ENCODE data around the gene BTBD6. TPM values are rescaled to one million over a fixed set of nuclear protein-coding genes. Genes with fewer than 3 reads are reported as not detected.

The BTBD6 gene
- total RNA-seq, 1 donor from 2014 or later, result 52.2 TPM

DNA sequence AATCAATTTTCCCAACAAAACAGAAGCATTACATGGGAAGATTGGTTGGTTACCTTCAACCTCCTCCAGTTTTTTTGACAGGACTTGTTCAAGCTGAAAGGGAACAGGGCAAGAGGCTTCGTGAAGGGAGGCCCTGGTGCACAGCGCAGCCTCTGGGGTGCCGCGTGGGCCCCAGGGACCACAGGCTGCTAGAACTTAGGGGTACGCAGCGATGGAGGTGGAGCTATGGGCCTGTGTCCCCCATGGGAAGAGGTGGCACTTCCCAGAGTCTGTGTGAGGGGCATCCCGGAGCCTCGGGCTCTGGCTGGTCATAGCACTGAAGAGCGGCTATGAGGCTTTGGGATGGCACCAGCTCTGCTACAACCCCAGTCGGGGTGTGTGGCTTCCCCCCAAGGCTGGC, 22.1 kb upstream of the BTBD6 start:
- FAIRE-seq (no peak), DNase-seq (ENCODE audit: low spot score in 2 of 2) (no peak)

DNA sequence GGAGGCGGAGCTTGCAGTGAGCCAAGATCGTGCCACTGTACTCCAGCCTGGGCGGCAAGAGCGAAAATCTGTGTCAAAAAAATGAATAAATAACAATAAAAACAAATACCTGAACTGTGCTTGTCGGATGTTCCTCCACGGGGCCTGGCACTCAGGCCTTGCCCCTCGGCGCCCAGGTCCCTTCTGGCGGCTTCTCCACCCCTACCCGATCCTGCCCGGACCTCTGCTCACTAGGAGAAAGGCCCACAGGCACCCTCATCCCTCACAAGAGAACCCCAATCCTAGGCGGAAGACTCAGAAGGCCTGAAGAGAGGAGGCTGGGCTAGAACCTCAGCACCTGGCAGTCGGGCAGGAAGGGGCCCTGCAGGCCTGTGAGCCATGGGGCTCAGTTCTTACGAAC, 21.0 kb upstream of the BTBD6 start:
- DNase-seq (ENCODE audit: low spot score in 2 of 2) (no peak), FAIRE-seq (no peak)

DNA sequence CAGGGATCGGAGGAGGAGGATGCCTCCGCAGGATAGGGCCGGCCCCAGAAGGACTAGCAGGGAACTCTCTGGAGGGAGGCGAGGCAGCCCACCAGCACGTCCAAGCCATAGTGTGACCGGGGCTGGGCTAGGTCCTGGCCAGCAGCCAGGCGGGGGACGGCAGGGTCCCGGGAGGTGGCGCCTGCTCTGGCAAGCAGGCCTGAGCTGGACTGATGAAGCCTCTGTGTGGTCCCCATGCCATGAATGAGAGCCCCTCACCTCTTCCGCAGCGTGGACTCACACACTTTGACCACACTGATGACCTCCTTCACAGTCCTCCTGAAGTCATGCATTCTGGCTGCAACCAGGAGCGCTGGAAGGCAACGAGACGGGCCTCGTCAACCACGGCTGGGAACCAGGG, 19.8 kb upstream of the BTBD6 start:
- FAIRE-seq (no peak), DNase-seq (ENCODE audit: low spot score in 2 of 2) (no peak)

DNA sequence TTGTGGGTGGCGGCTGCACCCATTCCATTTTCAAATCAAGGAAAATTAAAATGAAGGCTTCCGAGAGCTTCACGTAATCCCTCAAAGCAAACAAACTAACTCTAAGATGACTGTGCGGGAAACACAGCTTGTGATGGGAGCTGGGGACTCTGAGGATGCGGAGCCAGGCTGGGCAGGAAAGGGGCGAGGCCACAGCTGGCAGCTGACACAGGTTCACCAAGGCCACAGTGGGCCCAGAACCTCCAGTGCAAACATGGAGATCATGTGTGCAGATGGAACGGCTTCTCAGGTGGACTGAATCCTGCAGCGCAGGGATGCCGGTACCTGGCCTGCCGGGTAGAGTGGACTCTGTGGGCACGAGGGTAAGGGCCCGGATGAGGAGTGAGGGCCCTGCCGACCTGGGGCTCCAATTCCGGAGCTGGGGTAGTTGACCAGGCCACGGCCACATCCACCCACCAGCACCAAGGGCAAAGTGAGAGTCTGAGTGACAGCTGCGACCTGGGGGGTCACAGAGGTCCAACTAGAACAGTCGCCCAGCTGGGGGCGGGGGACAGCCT, 19.2 kb upstream of the BTBD6 start:
- FAIRE-seq (no peak), DNase-seq (ENCODE audit: low spot score in 2 of 2) (no peak)

DNA sequence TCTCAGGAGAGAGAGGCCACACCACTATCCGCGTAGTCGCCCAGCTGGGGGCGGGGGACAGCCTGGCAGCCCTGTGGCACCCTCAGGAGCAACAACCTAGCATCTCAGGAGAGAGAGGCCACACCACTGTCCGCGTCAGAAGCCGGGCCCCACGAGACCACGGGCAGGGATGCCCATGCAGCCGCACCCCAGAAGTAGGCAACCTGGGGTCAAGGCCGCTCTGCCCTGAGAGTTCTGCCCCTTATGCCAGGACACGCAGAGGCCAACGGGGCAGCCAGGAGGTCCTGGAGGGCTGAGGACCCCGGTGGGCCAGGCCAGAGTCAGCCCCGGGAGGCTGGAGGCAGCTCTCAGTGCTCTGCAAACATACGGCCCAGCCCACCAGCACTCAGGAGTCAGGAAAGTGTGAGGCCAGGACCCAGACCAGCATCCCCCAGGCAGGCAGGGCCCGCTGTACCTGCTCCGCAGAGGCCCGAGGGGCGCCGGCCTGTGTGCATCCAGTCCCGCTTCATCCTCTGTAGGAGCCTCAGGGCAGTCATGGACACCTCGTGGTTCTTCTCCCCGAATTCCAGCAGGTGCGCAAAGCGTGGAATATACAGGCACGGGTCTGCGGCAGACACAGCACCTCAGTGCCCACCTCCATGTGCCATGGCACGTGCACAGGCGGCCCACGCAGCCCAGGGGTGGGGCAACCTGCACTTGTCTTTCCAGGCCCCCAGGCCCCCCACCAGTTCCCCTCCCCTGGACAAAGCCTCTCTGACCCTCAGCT, 7.3 kb upstream of the BTBD6 start:
- FAIRE-seq, result no peak
- no peak for DNase-seq (ENCODE audit: low spot score in 2 of 2)

DNA sequence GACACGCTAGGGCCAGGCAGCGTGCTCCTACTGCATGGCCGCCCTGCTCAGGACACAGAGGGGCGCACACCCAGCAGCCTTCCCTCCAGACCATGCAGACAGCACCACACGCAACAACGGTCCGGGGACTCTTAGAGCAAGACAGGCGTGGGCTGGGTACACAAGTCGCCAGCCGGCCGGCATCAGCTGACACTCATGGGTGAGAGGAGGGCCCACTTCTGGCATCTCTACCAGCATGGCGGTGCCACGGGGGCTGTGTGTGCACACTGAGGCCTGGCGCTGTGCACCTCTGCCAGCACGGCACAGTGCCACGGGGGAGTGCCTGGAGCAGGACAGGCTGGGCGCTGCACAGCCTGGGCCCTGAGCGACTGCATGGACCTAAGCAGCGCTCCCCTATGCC, 6.7 kb upstream of the BTBD6 start:
- DNase-seq (ENCODE audit: low spot score in 2 of 2) (no peak), FAIRE-seq (no peak)

DNA sequence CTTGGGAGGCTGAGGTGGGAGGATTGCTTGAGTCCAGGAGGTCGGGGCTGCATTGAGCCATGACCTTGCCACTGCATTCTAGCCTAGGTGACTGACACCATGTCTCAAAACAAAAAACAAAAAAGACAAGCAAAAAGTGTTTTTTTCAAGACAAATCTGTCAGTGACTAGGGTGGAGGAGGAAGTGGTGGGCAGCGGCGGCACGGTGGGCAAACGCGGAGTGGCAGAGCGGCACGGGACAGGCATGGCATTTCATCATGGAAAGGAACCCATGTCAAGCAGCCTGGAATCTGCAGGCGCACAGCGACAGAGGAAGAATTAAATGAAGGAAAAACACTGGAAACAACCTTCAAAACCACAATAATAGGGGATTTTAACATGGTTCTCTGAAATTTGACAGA, 4.0 kb upstream of the BTBD6 start:
- FAIRE-seq (no peak), DNase-seq (ENCODE audit: low spot score in 2 of 2) (no peak)

DNA sequence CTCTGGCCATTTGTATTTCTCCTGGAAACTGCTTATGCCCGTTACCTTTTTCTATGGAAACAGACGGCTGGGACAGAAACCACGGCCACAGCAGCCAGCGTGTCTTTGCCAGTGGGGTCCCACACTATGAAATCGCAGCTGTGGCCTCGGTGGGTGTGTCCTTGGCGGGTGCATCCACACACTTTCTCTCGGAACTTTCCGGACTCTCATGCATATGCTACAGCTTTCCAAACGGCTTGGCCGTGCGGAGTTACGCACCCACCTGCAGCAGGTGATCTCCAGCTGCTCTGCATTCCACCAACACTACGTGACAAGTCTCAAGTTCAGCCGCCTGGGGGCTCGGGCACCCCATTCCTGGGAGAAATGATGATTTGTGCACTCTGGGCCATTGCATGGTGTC, 1.3 kb upstream of the BTBD6 start:
- DNase-seq (ENCODE audit: low spot score in 2 of 2) (no peak), FAIRE-seq (no peak)

DNA sequence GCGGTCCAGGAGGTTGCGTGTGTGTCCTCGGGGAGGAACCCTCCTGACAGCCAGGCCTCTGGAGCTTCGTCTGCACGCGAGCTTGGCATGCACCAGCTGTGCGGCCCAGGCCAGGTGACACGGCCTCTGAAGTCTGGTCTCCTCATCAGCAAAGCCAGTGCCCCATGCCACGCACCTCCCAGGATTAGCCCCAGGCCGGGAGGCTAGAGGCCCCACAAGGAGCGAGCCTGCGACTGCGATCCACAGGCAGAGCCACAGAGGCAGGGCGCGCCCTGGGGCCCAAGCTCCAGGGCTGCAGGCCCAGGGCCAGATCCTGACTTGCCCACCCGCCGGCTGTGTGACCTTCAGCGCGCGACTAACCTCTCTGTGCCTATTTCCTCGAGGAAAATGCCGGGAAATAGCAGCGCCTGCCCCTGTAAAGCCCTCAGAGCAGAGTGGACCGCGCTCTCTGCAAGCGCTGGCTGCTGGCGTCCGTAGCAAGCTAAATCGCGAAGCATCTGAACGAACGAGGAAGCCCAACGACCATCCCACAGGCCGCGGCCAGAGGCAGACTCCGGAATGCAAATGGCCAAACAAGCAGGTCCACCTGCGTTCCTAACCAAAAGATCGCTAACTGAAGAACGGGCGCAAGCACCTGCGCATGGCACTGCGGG, 492 bp upstream of the BTBD6 start:
- FAIRE-seq, result no peak
- no peak for DNase-seq (ENCODE audit: low spot score in 2 of 2)

DNA sequence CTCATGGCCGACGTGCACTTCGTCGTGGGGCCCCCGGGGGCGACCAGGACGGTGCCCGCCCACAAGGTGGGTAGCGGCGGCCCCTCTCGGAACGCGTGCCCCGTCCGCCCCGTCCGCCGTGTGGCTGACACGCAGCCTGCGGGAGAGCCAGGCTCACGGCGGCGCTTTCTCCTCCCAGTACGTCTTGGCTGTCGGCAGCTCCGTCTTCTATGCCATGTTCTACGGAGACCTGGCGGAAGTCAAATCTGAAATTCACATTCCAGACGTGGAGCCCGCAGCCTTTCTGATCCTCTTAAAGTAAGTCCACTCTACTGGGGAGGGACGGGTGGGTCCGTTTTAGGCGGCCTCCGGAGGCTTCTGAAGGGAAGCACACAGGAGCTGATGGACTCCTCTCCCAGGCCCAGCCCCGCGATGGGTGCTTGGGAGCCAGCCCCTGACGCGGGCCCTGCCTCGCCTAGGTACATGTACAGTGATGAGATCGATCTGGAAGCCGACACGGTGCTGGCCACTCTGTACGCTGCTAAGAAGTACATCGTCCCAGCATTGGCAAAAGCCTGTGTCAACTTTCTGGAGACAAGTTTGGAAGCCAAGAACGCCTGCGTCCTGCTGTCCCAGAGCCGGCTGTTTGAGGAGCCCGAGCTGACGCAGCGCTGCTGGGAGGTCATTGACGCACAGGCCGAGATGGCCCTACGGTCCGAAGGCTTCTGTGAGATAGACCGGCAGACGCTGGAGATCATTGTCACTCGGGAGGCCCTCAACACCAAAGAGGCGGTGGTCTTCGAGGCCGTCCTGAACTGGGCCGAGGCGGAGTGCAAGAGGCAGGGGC, 1.1 kb downstream of the BTBD6 start:
- no peak for FAIRE-seq
- no peak for DNase-seq (ENCODE audit: low spot score in 2 of 2)

DNA sequence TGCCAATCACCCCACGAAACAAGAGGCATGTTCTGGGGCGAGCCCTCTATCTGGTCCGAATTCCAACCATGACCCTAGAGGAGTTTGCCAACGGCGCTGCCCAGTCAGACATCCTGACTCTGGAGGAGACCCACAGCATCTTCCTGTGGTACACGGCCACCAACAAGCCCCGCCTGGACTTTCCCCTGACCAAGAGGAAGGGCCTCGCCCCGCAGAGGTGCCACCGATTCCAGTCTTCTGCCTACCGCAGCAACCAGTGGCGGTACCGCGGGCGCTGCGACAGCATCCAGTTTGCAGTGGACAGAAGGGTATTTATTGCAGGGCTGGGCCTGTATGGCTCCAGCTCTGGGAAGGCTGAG, 1.7 kb downstream of the BTBD6 start:
- no peak for DNase-seq (ENCODE audit: low spot score in 2 of 2)
- FAIRE-seq, result no peak

DNA sequence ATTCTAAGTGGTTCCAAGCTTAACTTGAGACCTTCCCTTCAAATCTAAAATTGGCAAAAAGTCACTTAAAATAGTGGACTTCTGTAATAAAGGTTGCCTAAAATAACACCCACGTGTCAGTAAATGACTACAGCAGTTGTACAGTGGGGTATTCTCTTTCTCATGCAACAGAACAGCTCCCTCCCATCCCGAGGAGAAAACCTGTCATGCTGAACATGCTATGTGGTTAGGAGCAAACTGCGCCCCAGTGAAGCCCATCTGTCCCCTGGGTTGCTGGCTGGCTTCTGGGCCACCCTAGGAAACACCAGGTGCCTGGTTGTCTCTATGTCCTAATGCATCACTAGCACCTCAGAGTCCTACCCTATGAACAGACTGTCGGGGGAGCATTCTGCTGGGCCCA, 2.7 kb downstream of the BTBD6 start:
- FAIRE-seq (no peak), DNase-seq (ENCODE audit: low spot score in 2 of 2) (no peak)

DNA sequence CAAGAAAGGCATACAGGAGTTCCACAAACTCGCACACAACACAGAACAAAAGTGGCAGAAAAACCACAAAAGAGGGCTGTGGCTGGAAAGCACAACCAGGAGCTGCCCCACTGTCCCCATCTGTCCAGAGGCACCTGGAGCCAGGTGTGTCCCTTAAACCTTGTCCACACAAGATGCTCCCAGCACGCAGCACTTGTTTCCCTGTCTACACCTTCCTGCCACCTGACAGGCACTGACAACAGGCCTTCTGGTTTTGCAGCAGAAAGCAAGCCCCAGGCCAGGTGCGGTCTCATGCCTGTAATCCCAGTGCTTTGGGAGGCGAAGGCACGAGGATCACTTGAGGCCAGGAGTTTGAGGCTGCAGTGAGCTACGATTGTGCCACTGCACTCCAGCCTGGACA, 3.6 kb downstream of the BTBD6 start:
- DNase-seq (ENCODE audit: low spot score in 2 of 2) (no peak), FAIRE-seq (no peak)

DNA sequence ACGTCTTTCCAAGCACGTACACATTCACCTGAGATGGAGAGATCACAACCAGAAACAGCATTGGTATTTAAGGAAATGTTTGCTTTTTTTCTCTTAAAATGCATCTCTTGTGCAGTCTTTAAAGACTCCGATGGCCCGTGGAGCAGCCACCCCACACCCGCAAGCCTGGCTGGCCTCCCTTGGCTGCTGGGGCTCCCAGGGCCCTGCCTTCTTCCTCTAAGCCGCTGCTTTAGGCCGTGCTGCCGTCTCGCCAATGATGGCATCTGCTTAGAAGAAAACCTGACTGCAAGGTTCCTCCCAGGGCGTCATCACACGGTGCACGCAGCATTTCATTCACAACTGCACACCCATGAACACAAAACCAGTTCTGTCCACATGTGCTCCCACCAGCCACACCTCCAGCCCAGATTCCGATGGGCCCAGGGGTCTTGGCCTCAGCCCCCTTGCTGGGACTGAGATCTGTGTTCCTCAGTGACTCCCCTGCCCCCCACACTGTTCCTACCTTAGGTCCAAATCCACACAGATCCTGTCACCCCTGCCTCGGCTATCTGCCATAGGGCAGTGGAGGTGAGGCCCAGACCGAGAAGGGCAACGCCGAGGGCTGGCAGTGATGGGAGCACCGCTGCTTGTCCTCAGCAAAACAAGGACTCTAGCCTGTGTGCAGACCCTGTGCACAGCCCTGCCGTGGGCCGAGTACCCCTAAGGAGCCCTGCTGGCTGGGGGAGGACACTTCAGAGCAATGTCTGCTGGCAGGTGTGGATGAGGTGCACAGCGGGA, 4.4 kb downstream of the BTBD6 start:
- DNase-seq (ENCODE audit: low spot score in 2 of 2) (no peak), FAIRE-seq (no peak)

DNA sequence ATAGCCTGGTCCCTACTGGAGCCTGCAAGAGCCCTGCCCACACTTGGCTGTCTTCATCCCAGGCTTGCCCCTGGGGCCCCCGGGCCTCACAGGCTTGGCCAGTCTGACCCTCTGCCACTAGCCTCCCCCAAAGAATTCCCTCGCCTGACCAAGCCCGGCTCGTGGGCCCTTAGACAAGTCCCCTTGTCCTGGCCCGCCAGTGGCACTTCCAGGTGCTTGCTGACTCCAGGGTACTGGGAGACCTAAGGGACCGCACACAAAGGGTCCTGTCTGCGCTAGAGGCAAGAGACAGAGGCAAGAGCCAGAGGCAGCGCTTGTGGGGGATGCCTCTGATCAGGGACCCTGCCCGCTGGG, 5.0 kb downstream of the BTBD6 start:
- DNase-seq (ENCODE audit: low spot score in 2 of 2) (no peak), FAIRE-seq (no peak)

DNA sequence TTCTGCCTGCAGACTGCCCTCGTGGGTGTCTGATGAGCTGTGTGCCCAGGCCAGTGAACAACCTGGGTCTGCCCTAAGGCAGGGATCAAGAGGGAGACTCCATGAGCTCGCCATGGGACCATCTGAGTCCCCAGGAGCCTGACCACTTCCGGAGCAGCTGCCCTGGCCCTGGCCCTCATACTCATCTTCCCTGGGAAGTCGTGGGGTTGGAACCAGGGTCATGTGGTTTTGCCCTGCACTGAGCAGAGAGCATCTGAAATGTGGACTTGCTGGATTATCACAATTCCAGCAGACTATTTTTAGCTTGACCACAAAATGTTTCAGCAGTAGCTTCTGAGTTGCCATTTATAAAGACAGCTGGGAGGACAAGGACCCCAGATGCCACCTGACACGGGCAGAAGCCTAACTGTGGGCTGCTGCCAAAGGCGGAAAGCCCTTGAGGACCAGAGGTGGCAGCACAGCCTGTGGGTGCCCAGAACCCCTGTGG, 6.7 kb downstream of the BTBD6 start:
- FAIRE-seq (no peak), DNase-seq (ENCODE audit: low spot score in 2 of 2) (no peak)

DNA sequence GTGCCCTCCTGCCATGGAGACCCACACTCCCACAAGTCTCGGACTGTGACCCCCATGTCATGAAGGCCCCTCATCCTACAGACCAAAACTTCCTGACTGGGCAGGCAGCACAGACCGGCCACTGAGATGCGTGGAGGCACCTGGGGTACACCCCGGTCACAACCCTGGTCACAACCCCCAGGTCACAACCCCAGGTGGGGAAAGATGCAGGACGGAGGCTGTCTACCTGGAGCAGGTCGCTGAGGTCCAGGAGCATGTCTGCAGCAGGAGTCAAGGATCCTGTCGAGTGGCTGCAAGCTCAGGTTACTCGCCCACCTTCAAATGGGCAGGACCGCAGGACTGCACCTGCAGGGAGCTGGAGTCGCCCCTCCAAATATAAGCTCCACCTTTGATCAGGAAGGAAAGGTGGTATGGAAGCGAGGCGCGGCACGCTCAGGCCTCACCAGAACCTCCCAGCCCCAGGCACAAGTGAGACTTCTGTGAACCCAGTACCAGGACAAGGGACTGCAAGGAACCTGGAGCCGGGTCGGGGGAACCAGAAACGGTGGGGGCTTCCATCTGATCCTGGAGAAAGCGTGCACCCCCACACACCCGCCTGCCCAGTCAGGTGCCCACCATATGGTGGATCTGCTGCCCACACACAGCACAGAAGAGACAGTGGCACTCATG, 8.1 kb downstream of the BTBD6 start:
- FAIRE-seq, result no peak
- no peak for DNase-seq (ENCODE audit: low spot score in 2 of 2)

DNA sequence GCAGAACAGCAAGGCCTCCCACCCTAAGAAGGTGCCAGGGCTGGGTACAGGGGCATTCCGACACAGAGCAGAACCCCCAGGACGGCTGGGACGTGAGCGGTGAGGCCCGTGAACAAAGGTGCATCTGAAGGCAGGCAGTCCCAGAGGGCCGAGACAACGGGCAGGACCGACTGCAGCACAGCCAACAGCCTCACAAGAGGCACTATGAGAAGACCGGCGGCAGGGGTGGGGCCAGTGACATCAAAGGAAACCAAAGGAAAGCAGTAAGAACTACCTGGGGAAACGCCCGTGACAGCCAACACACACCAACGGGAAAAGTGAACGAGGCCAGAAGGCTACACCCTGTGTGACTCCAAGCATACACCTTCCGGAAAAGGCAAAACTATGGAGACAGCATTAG, 9.1 kb downstream of the BTBD6 start:
- FAIRE-seq, result no peak
- DNase-seq (ENCODE audit: low spot score in 2 of 2), result no peak

DNA sequence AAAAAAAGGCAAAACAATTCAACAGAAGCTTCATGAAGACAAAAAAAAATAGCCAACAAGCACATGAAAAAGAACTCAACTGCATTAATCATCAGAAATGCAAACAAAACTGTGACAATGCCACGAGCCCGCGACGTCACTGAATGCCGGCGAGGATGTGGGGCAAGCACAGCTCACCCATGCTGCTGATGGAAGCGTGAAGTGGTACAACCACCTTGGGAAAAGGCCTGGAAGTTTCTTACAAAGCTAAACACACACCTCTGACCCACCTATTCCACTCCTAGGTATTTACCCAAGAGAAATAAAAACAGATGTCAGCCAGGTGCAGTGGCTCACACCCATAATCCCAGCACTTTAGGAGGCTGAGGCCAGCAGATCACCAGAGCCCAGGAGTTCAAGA, 10.5 kb downstream of the BTBD6 start:
- FAIRE-seq (no peak), DNase-seq (ENCODE audit: low spot score in 2 of 2) (no peak)

DNA sequence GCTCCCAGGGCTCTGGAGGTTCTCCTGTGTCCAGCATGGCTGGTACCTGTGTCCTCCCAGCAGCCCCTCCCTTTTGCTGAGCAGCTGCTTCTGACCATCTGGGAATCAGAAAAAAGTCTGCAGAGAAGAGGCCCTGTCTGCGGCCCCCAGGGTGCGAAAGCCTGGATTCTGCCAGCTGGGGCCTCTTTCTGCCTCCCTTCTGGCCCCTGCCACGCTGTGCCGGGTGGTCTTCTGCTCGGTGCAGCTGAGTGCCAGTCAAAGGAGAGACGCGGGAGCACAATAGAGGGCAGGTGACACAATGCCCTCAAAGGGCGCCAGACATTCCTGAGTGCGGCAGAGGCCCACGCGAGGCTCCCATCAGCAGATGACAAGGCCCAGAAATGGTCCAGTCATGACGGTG, 12.6 kb downstream of the BTBD6 start:
- DNase-seq (ENCODE audit: low spot score in 2 of 2), result no peak
- no peak for FAIRE-seq
